Hypothalamus (tissue), 51 donors: ENCODE data around the gene PLEKHN1.
A peak's percentile ranks its signal among the peaks of the same experiment; 100 is the strongest.

Source experiments
- DNase-seq, 51 donors: peaks; one replicate each; lab custom pipeline; 2025; lab: John Stamatoyannopoulos, UW

The PLEKHN1 gene

DNA sequence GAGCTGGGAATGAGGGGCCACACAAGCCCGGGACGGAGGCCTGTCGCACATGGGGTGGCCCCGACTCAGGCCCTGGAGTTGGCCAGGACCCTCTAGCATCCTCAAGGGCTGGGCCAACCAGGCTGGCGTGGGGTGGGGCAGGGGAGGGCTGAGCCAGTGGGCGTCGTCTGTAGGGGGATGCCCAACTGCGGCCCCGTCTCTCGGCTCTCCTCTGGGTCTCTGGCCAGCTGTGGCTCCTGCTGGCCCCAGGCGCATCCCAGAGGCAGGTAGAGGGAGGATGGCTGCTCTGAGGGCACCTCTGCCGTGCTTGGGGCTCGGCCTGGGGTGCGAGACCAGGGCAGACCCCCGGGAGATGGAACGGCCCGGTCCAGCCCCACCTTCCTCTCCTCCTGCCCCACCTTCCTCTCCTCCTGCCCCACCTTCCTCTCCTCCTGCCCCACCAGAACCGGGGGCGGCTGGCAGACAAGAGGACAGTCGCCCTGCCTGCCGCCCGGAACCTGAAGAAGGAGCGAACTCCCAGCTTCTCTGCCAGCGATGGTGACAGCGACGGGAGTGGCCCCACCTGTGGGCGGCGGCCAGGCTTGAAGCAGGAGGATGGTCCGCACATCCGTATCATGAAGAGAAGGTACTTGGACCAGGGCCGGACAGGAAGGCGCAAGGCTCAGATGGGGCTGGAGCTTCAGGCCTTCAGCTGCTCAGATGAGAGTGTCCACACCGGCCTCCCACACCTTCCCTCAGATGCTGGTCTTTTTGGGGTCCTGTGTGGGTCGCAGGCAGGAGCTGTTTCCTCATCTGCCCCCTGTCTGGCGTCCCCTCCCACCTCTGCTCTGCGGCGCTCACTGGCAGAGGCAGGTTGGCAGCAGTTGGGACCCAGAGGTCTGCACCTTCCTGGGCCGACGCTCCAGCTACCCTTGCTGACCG, 36.3 kb upstream of the PLEKHN1 start:
- DNase-seq: no peak

- DNase-seq: no peak
Measured at GRCh38 chr1:930633-931138, 35.6 kb upstream of the PLEKHN1 start.

GRCh38 chr1:931380-932172, 34.7 kb upstream of the PLEKHN1 start:
- DNase-seq: no peak

- no peak for DNase-seq
Measured at GRCh38 chr1:932173-932510, 34.1 kb upstream of the PLEKHN1 start.

GRCh38 chr1:932776-933602, 33.3 kb upstream of the PLEKHN1 start:
- no peak for DNase-seq

DNA sequence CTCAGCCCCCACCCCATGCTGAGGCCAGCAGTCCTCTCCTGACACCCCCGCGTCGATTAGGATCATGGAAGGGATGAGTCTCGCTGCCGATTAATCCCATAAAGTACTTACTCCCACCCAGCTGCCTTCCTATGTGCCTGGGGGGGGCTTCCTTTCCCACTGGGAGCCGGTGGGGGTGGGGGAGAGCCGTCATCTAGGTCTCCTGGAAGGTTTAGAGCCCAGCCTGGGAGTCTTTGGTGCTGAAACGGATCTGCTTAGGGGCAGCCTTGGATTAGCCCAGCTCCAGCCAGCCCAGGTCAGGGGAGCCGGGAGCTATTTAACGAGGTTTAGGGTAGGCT, 32.7 kb upstream of the PLEKHN1 start:
- no peak for DNase-seq

DNA sequence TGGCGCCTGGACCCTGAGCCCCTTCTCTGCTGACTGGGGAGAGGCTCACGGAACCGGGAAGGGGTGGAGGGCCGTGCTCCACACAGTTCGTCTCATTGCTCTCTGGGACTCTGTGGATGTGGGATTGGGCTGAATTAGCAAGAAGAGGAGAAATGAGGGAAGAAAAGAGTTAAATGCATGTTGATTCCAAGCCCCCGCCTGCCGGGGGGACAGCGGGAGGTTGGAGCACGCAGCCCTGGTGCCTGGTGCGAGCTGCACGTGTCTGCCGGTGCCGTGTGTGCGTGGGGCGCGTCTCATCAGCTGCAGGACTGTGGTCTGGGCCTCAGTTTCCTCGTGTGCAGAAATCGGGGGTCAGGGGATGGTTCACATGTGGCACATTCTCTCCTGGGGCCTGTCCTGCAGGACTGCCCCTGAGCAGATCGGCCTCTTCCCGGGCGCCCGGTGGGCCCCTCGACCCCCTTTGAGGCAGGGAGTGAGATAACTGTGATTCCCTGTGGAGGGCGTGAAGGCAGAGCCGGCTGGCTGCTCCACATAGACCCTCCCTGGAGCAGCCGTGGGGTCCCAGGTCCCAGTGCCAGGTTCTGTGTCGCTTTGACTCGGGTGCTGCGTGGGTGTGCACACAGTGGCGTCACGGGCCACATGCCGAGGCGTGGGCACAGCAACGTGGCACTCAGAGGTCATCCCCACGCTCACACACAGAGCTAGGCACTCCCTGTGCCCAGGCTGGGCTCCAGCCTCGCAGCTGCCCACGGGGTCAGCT, 31.1 kb upstream of the PLEKHN1 start:
- no peak for DNase-seq

GRCh38 chr1:935751-936231, 30.5 kb upstream of the PLEKHN1 start:
- DNase-seq: no peak

DNA sequence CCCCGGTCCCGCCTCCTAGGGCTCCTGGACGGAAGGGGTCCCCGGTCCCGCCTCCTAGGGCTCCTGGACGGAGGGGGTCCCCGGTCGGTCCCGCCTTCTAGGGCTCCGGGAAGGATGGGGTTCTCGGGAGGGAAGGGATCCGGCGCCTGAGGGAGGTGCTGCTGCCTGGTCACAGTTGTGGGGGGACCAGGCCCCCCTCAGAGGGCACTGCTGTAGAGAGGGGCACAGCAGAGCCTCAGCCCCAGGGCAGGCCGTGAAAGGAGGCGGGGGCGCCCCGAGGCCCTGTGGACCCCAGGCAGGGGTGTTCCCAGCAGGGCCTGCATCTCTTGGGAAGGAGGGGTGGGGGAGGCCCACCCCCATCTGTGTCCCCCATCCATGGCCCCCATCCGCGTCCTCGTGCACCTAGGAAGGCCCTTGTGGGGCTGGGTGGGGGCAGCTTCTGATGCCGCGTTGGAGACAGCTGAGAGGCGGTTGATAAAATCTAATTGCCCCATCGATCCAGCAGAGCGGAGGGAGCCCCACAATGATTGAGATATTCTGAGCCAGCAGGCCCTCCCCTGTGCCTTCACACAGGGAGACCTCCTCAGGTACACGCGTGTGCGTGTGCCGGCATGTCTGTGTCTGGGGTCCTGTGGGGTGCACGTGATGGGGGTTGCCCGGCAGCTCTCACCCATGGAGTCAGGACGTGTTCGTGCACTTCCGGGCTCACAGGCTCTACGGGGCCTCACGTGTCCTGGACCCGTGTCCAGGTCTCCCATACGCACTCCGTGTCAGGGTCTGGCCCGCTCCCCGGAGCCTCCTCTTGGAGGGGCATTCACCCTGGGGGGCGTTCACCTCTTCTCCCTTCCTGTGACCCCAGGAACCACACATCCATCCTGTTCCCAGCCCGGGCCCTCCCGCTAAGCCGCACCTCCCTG, 29.7 kb upstream of the PLEKHN1 start:
- no peak for DNase-seq

DNA sequence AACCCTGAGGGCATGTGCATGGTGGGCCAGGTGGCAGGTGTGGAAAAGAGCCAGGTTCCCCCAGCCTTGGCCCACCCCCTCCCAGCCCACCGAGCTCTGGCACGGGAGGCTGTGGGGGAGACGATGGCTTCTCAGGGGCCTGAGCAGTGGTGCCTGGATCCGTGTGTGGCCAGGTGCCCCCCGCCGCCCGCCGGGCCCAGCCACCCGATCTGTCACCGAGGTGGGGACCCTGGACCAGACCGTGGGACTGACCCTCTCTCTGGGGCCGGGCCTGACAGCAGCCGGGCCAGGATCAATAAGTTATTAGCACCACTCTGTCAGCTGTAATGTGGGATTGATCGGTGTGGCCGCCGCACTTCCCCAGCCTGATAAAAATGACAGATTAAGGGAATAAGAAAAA, 28.8 kb upstream of the PLEKHN1 start:
- DNase-seq: no peak

DNA sequence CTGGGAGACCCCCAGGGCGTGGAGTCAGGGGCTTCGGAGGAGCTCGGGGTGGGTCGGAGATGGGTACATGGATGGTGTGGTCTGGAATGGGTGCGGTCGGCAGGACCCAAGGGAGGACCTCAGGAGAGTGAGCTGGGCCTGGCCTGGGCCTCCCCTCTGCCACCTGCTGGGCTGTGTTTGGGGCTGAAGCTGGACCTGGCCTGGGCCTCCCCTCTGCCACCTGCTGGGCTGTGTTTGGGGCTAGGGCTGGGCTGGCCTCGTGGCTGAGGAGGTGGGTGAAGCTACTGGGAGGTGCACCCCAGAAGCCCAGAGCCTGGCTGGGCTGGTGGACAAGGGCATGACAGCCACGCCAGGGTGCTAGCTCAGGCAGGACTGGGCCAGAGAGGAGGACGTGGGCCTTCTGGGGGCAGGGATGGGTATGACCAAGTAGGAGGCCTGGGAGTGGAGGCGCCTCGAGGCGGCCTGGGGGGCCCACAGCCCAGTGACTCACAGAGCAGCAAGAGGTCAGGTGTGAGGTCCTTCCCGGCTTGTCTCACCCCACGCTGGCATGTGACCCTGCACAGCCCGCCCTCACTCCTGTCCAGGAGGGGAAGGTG, 28.1 kb upstream of the PLEKHN1 start:
- DNase-seq: no peak

DNA sequence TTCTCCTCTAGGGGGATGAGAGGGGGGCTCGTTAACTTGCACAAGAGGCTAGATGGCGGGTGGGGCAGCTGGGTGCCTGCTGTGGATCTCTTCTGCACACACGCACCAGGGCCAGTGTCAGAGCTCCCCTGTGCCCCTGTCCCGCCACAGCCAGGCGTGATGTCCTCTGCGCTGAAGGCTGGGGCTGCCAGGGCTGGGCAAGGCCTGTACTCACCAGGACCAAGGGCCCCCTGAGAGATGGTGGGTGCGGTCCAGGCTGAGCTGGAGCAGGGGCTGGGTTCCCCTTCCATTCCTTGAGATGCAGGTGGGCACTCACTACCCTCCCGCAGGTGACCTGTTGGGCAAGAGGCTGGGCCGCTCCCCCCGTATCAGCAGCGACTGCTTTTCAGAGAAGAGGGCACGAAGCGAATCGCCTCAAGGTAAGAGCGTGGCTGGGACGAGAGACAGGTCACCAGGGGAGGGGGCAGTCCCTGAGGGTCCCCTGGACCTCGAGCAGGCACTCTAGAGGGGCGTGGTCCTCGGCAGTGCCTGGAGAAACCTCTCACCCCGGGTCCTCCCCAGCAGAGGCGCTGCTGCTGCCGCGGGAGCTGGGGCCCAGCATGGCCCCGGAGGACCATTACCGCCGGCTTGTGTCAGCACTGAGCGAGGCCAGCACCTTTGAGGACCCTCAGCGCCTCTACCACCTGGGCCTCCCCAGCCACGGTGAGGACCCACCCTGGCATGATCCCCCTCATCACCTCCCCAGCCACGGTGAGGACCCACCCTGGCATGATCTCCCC, 27.4 kb upstream of the PLEKHN1 start:
- DNase-seq: no peak

DNA sequence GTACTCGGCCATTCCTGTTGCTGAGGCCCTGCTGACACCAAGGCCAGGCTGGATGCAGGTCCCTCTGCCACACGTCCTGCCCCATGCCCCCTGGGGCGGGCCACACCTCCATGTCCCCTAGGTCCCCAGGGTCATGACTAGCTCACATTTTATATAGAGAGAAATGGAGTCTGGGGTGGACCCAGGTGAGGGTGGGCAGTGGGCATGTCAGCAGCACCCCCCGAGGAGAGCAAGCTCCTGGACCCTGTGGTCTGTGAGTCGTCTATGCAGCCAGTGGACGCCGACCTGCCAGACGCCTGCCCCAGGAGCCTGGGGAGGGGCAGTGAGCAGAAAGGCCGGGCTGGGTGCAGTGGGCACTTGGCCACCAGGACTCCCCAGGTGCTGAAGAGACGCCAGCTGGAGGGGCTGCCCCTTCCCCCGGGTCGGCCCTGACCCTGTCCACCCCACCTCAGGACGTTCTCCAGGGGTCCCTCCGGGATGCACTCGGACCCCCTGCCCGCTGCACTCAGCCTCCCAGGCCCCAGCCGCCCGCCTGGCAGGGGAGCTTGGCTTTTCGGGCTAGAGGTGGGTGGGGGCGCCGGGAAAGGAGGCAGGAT, 26.7 kb upstream of the PLEKHN1 start:
- DNase-seq: no peak

DNA sequence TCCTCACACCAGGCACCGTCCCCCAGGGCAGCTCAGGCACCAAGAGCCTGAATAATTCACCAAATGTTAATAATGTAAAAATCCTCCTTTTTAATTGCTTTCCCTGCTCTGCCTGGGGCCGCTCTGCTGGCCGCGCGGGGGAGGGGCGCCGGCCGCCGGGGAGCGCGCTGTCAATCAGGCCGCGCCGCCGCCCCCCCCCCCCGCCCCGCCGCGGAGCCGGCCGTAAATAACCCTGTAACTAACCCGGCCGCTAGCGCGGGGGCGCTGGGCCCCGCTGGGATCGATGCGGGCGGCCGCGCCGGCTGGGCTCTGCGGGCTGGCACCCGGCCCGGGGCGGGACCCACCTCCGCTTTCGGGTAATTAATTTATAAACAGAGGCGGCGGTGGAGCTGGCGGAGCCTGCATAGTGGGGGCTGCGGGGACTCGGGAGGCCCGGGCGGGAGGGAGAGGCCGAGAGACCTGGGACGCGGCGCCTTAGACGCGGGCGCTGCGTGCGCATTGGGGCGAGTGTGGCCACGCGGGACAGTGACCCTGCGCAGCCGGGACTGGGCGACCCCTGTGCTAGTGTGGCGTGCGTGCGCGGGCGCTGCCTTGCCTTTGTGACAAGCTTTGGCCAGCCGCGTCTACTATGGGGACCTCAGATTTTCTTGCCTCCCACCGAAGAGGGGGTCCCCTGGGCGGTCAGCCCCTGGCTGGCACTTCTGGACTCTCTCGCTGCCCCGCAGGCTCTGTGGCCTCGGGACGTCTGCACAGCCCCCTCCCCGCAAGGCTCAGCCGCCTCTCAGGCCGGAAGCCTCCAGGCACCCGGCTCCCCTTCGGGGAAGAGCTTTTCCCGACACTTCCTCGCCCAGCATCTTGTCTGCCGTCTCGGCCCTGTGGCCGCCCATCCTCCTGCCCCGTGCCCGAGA, 25.9 kb upstream of the PLEKHN1 start:
- peak in 26 of 51 donors; percentile 5 to 67 (median 32) for DNase-seq

DNA sequence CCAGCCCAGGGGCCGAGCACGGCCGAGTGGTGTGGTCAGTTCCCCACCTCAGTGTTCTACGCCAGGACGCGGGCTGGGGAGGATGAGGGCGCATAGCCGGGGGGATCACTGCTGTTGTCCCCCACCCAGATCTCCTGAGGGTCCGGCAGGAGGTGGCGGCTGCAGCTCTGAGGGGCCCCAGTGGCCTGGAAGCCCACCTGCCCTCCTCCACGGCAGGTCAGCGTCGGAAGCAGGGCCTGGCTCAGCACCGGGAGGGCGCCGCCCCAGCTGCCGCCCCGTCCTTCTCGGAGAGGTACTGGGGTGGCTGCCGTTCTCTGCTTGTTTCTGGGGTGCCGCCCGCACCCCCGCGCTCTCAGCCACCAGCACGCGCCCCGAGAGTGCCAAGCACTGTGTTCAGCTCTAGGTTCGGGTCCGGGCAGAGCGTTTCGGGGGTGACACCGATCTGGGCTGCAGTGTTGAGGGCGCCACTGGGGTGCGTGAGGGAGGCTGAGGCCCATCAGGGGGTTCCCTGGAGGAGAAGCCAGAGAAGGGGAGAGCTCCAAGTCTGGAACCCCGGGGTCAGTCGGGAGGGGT, 25.2 kb upstream of the PLEKHN1 start:
- DNase-seq: no peak
